NCI-H1105 (cell line): ENCODE measurements around the gene AFF3.

Experiments
- DNase-seq: peaks from one replicate; lab custom pipeline; 2025; lab: John Stamatoyannopoulos, UW

Gene AFF3

DNA sequence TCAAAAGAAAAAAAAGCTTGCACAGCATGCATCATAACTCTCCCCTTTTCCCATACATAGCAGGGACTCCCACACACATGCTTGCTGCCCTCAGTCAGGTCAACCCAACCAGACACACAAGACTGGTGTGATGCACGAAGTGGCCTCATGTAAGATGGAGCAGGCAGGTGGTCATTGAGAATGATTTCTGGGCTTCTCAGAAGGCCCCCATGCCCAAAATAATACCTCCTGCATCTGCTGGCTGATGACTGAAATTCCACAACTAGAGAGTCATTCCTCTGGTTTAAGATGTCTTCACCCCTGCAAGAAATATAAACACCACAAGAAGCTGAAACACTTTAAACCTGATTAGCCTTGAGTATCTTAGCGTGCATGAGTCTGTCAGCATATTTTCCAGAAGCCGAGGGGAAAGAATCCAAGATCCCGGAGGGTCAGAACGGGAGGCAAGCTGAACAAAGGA, 131.1 kb downstream of the AFF3 start:
- no peak for DNase-seq

DNA sequence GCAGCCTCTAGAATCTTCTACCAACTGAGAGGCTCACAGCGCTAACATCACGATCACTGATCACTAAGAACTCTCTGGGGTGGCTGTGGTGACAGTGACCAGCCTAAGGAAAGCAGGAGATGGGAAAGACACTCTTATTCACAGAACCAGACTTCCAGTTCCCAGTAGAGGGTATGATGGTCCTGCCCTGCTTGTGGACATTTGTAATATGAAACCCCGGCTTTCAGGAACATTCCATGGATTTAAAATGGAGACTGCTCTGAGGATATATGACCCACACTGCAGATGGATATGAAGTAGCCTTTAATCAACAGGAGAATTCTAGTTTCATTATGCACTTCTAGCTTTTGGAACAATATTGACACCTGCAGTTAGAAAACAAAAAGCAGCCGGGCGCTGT, 131.8 kb downstream of the AFF3 start:
- no peak for DNase-seq

DNA sequence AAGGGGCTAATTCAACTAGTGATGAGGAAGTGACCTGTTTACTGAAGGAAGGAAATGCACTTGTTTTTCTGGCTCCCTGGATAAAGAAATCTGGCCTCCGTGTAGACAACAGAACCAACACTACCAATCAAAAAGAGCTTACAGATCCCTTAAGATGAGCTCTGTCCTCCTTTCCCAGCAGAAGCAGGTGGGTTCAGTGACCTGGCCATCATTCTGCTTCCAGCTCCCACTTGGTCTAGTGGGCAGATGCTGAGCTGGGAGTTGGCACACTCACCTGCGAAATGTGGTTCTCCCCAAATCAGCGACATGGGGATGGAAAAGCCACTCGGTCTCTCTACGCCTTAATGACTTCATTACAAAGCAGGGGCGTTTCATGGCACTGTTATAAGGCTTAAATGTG, 132.6 kb downstream of the AFF3 start:
- no peak for DNase-seq

DNA sequence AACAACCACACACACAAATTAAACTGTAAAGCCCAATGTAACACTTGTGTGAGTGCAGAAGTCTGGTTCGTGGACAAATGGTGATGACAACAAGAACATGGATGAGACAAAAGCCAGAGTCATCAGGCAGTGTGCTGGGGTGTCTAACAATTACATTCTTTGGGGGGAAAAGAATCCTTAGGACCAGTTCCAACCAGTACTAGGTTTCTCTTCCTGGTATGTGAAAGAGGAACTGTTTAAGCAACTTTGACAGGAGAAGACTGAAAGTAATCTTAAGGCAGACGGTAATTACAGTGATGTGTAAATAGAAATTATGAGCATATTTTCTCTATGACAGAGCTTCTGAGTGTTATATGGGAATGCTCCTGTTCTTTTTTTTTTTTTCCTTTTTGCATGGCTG, 133.4 kb downstream of the AFF3 start:
- DNase-seq, result no peak

DNA sequence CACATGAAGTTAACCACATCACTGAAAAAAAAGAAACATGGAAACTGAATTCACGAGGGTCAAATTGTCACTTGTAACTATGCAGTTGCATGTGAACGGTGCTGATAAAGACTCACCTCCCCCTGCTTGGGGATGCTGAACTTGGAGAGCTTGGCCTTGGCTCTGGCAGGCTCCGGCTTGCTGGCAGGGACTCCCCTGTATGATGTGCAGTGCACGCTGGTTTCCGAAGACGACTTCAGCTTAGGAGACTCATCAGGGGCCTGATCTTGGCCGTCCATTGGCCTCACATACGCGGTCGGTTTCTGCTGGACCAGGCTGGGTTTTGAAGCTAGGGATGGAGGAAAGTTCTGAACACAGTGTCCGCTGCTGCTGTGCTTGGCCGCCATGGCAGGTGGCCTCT, 135.9 kb downstream of the AFF3 start:
- DNase-seq, result no peak

DNA sequence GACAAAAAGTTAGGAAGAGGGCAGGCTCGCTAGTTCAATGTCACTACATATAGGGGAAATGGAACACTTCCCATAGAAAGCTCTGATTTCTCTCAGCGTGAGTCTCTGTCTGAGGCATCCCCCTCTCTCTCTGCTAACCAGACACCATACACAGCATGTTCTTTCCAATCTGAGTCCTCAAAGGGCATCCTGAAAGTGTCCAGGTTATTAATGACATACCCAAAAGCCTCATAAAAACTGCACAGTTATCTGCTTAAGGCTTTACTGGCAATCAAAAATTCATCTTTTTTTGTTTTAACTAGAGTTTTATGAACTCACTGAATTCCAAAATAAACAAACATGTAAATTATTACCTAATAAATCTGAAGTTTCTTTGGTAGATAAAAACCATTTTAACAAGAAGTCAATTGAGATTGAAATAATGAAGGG, 137.4 kb downstream of the AFF3 start:
- no peak for DNase-seq

DNA sequence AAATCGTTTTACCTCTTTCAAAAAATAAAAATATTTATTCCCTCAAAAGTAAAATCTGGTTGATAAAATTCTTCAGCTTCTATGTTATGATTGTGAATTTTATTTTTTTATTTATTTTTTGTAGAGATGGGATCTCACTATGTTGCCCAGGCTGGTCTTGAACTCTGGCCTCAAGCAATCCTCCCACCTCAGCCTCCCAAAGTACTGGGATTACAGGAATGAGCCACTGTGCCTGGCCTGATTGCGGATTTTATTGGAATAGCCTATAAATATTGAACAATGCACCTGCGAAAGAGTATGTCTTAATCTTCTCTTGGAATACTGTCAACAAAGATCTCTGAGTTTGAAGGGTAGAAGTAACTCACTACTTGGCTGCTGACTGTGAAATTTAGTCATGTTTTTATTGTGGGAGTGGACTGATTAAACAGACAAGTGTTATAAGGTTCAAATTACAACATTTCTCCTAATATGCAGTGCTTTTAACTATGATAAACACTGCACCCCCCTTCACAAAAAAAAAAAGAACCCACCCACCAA, 138.0 kb downstream of the AFF3 start:
- DNase-seq, result no peak

DNA sequence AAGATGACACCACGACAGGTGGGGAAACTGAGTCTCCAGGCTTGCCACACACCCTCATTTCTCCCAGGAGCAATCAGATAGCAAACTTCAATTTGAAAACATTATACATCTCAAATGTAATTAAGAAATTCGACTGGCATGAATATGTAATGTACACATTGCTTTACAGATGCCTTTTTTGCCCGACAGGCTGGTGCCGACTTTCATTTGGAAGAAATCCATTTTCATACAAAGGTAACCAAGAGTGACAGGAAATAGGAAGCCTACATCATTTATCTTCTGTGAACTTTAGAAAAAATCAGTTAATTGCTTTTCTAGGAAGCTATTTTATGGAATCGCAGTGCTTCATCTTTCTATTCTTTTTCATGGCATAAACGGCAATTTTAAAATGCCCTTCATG, 140.3 kb downstream of the AFF3 start:
- no peak for DNase-seq

DNA sequence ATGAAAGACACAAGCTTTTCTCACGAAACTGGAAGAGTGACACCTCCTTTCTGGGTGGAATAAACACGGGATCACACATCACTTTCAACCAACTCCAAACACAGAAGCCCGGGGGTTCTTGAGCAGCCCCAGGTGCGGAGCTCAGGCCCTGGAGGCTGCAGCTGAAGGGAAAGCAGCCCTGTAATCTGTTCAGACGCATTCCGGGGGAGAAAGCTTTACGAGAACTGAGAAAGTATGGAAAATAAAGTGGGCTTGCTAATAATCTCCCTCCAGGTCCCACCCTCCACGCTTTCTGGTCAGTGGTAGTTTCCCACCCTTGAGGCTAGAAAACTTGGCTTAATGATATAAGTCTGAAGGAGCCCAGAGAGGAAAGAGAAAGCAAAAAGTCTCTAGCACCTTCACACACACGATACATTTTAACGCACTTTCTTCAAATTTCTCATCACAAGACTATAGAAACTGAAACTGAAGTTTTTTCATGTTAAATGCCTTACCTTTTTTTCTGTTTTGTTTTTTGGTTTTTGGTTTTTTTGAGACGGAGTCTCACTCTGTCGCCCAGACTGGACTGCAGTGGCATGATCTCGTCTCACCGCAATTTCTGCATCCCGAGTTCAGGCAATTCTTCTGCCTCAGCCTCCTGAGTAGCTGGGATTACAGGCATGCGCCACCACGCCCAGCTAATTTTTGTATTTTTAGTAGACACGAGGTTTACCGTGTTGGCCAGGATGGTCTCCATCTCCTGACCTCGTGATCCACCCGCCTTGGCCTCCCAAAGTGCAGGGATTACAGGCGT, 141.3 kb downstream of the AFF3 start:
- no peak for DNase-seq

DNA sequence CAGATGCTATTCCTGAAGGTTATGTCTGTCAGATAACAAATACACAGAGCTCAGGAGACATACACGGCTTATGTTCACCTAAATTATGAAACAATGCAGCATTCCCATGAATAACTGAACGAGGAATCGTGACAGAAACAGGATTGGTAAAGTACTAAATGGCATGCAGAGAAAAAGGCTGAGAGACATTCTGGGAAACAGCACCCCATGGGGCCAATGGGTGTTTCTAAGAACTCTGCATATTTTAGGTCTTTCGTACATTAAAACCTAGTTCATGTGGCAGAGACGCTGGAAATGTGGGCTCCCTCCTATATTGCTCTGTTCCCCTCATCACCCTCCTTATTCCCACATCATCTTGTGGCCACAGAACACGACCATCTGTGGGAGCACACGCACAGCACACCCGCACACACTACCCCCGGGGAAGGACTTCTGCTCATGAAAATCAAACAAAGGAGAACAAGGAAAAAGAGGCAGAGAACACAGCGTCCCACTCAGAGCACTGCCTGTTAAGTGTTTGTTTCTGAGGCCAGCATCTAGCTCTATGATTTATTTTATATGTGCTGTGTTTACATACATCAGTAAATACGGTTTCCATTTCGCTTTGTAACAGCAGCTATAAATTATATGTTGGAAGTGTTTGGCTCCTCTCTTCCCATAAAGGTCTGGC, 143.6 kb downstream of the AFF3 start:
- DNase-seq, result no peak

DNA sequence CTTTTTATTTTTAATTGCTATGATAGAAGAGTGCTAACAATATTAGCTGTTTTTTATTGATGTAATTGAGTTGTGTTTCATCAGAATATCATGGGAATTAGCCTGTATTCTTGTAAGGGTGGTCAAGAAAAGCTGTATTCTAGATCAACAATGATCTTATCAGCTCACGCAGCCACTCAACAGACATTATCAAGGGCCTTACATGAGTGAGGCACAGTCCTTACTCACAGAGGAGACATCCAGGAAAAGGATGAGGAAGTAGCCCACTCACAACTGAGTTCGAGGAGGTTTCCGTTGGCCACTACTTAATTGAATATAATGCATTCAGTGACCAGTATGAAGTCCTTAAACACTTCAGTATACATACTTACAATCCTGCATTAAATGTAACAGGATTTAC, 152.5 kb downstream of the AFF3 start:
- no peak for DNase-seq

DNA sequence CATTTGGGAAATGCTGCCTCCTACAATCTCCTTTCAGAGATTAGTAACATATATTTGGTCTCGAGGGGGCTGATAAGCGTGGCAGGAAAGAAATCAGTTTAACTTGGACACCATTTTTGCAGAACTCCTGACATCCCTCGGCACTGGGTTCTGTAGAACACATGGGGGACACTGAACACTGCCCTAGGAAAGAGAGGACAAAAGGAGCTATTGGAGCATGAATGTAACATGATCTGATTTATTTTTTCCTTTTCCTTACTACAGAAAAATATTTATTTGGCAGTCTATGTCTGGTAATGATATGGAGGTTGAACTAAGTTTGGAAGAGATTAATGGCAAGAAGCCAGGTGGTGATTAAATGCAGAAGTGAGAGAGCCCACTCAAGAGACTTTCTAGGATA, 153.8 kb downstream of the AFF3 start:
- no peak for DNase-seq

DNA sequence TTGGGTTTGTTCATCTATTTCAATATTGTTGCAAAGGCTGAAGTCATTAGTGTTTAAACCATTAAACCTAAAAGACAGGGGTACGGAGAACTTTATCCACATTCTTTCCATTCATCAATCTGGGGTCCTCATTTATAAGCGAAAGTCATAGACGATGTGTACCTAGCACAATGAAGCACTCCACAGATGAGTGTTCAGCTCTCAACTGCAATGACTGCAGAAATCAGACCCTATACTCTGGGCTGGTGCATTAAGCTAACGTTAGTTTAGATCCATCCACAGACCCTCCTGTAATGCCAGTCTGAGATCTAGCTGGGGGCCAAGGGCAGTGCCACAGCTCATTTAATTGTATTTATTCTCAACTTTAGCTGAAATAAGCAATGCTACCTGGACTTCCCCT, 155.2 kb downstream of the AFF3 start:
- no peak for DNase-seq

DNA sequence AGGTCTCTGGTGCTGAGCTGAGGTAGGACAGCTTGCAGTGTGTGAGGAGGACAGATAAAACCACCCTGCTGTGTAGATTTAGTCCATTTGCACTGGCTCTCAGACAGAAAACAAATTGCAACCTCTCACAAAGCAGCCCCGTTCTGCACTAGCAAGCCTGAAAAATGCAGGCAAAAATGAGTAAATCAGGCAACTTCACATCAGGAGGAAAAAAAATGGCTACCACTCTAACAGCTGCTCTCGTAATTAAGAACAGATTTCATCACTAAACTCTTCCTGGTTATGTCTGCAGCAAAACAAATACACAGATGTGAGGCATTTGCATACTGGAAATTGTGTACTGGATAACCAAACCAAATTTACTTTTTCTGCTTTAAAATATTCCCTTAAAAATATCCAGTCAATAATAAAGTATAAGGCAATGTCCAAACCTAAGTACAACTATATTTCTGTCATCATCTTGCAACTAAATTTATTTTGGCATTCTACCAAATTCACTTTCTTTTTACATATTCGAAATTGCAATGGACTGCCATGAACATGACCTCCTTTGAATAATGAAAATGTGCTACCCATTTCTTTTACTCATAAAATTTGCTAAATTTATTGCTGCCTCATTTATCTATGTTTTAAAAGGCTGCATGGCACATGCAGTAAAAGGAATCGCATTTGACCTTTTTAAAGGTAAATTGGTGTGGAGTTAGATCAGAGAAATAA, 157.4 kb downstream of the AFF3 start:
- no peak for DNase-seq

DNA sequence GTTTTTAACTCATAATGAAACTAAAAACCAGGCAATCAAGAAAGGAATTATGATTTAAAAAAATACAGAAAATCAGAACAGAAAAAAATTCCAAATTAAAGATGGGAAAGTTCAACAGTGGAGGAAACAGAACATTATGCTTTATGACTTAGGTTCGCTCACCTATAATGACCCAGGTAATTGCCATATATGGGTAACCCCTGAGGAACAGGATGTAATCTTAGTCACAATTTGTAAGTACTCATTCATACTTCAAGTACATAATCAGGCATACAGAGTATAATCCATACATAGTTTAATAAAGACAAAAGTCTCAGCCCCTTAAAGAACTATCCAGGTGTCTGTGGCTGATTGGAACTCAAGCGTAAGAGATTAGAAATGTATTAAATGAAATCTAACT, 159.6 kb downstream of the AFF3 start:
- no peak for DNase-seq

DNA sequence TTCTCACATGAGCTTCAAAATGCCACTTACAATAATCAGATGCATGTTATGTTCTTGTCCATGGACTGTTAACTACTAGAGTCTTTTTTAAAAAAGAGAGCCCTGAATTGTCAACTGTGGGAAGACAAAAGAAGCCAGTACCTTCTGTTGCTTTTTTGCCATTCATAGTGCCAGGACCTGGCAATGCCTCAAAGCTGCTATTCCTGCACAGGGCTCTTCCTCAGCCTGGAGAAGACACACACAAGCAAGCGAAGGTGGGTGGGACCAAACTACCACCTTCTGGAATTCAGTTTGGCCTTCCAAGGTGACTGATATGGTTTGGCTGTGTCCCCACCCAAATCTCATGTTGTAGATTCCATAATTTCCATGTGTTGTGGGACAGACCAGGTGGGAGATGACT, 160.6 kb downstream of the AFF3 start:
- no peak for DNase-seq

DNA sequence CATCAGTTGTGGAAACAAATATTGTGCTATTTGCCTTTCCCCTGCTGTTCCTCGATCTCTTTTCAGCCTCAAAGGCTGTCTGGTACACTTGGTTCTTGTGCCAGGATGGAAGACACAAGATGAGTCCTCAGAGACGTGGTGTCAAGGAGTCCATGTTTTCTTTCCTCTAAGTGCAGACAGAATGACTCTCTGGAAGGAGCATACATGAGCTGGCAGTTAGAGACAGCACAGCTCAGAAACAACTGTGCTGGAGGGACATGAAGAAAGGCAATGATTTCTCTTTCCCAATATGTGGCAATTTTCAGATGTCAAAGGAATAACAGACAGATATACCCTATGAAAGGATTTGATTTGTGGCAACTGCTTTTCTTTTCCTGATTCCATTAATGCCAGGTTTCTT, 162.2 kb downstream of the AFF3 start:
- DNase-seq, result no peak

DNA sequence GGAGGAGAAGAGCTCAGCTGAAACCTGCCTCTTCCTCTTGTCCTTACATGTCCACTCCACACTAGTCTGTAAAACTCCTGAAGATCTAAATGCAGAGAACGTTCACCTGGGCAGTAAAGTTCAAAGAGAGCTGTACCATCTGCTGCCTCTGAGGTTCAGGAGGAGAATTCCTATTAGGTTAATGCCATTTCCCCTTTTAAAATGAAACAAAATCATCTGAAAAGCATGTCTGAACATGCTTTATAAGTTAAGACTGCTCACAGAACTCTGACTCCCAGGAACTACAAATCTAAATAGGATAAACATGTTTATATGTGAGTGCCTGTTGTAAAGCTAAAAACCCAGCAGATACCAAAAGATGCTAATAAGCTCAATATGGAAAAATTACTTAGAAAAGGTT, 164.4 kb downstream of the AFF3 start:
- no peak for DNase-seq

DNA sequence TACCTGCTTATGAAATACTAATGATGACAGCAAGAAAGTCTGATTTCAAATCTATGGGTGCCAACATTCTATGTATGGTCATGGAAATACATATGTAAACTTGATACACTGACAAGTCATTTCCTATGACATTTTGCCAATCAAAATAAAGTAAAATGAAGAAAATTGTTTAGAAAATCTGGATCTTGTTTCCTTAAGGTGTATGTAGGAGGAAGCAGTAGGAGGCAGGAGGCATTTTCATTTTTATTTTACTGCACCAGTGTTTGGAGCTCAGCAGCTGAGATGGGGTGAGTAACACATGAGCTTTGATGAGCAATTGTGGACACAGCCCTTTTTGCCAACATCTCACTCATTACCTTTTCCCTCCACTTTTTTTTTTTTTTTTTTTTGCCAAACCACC, 167.0 kb downstream of the AFF3 start:
- DNase-seq, result no peak

DNA sequence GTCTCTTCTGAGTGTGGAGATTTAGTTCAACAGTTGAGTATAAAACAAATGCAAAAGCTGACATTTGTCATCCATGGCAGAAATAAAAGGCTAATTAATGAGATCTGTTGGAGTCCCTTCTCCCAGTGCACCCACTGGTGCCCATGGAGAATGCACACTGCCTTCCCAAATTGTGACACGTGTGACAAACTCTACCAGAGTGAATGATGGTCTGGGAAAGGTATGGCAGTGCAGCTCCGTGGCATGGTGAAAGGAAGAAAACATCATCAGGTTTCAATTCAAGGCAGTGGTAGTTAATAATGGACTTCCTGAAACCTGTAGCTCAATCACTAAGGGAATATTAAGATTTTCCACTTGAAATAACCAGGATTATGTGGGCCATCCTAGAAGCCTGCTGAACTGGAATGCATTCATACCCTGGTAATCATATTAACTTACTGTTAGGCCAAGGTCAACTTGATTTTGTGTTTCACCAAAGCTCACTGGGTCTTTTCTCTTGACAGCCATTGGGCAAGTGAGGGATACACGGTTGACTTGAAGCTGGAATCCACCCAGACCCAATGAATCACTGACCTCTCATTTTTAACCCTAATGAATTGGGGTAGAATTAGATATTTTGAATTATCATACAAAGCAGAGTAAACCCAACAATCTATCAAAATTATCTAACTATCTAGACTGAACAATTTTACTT, 167.6 kb downstream of the AFF3 start:
- no peak for DNase-seq

DNA sequence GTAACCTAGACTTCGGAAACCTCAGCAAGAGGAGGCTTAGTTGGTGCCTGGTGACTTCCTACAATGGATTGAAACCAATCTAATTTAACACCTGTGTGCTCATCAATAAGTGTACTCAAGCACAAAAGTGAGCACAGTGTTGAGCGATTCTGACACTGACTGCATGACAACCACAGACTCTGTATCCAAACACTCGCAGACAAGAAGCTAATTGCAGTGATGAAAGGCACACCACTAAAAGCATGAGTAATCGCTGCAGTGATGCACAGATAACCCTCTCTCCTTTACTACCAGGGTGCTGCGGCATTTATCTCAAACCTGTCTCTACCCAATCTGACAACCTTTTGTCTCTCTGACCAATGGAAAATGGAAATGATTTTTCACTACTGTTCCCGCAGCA, 168.1 kb downstream of the AFF3 start:
- DNase-seq, result no peak

DNA sequence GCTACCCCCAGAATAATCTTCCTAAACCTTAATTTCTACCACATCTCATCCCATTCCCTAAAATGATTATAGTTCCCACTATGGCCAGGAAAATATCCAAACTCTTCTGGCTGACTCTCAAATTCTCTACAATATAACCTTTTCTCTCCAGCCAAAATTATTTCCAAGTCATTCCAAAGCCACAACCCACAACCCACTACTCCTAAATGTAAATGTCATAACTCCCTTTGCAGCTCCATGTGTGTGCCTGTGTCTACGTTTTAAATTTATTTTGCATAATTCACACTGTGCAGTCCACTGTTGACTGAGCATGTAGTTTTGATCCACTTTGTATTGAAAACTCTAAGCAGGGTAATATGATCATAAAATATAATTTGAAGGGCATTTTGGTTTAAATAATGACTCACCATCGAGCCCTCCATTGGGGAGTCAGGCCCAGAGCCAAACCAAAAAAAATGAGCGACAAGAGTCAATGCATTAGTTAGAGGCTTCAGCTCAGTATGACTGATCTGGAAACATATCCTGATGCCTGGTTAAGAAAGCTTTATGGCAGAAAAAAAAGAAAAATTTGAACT, 171.0 kb downstream of the AFF3 start:
- DNase-seq, result no peak
